K562 (cell line): ENCODE measurements around the gene MAP1LC3B2. TPM values are rescaled to one million over a fixed set of nuclear protein-coding genes. Genes with fewer than 3 reads are reported as not detected.
A peak's percentile ranks its signal among the peaks of the same experiment; 100 is the strongest.

ENCODE experiments used
- ATAC-seq: fragments of 200-7000 bp; cut with Tn5 transposase; 3 replicates; pipeline ENCODE4 v1.9.1; 2020; ENCODE audit warnings: moderate library complexity
- BruUV-seq: library from RNA; stranded (reverse); fragments of 400-500 nt; replicated peaks from 2 replicates; lab custom pipeline; 2021; lab: Mats Ljungman, UMichigan
- CTCF ChIA-PET: fragments of 300-600 bp; formaldehyde crosslinking; extraction: SDS; loops from one replicate; lab custom pipeline; 2021; ENCODE audit warnings: low intra/inter-chr PET ratio; lab: Yijun Ruan, JAX
- POLR2A ChIA-PET: fragments of 300-600, 350-650 bp; sonication (Branson Sonifier 250); formaldehyde crosslinking; extraction: SDS; loops from one replicate; lab custom pipeline; 2021; ENCODE audit warnings: antibody characterized with exemption, inconsistent platforms; lab: Yijun Ruan, JAX
- DNase-seq, 4 experiments: peaks; one replicate each; pipeline versions ENCODE4 v3.0.0 to v3.0.0-alpha.2; 2011 to 2018; ENCODE audit warnings: low spot score in 3 of 4, mixed read lengths in 3 of 4; ENCODE audit errors: extremely low read depth in 1 of 4
- FAIRE-seq: peaks from 2 replicates; lab custom pipeline; 2011; peaks lifted over from hg19 to GRCh38; lab: Jason Lieb, UNC
- H2AFZ ChIP-seq: 2 replicates; pipeline ENCODE4 v1.6.0; 2011; ENCODE audit warnings: low read depth, low read length, control low read depth, inconsistent platforms
- H3K27ac ChIP-seq: fragments of 200-600 bp; 3 replicates; pipeline ENCODE4 v1.8.0; 2011; ENCODE audit warnings: low read depth, mild to moderate bottlenecking, control low read depth, inconsistent platforms, low read length, moderate library complexity, mixed read lengths; ENCODE audit errors: extremely low read depth
- H3K27me3 ChIP-seq, 2 experiments: fragments of 300-600 bp in 1 of 2; 2 replicates in 1 of 2; 3 replicates in 1 of 2; pipeline versions ENCODE4 v1.6.0 to v1.8.0; 2011; ENCODE audit warnings: inconsistent platforms in 2 of 2, low read length in 2 of 2, mild to moderate bottlenecking in 1 of 2, mixed read lengths in 1 of 2, moderate library complexity in 1 of 2; ENCODE audit not compliant: control insufficient read depth in 2 of 2, insufficient read depth in 2 of 2
- H3K36me3 ChIP-seq: fragments of 300-600 bp; 3 replicates; pipeline ENCODE4 v1.8.0; 2011; ENCODE audit warnings: mild to moderate bottlenecking, low read length, inconsistent platforms; ENCODE audit not compliant: control insufficient read depth, insufficient read depth
- H3K4me1 ChIP-seq, 2 experiments: fragments of 200-600 bp in 1 of 2; replicated peaks in 1 of 2; 2 replicates in 1 of 2; 3 replicates in 1 of 2; pipeline versions ENCODE4 v1.5.1 to v1.8.0; 2011; ENCODE audit warnings: inconsistent platforms in 2 of 2, low read length in 2 of 2, mild to moderate bottlenecking in 1 of 2, mixed read lengths in 1 of 2, moderate library complexity in 1 of 2; ENCODE audit not compliant: control insufficient read depth in 2 of 2, insufficient read depth in 2 of 2
- H3K4me2 ChIP-seq: 2 replicates; pipeline ENCODE4 v1.6.1; 2011; ENCODE audit warnings: low read length, control low read depth, inconsistent platforms, mixed read lengths; ENCODE audit not compliant: insufficient read depth
- H3K4me3 ChIP-seq: fragments of 200-600 bp; sonication (generic), shearing (Covaris generic); 2 replicates; pipeline ENCODE4 v1.5.1; 2016; ENCODE audit warnings: control low read depth, inconsistent platforms
- H3K79me2 ChIP-seq: fragments of 200-600 bp; 3 replicates; pipeline ENCODE4 v1.8.0; 2011; ENCODE audit warnings: low read length, inconsistent platforms; ENCODE audit not compliant: control insufficient read depth, insufficient read depth
- H3K9ac ChIP-seq, 2 experiments: 2 replicates each; pipeline versions ENCODE4 v1.6.0 to v1.6.1; 2011; ENCODE audit warnings: low read depth in 2 of 2, low read length in 2 of 2, control low read depth in 1 of 2, inconsistent platforms in 1 of 2, mild to moderate bottlenecking in 1 of 2, mixed read lengths in 1 of 2; ENCODE audit not compliant: insufficient read depth in 1 of 2
- H3K9me1 ChIP-seq: one replicate; pipeline ENCODE4 v1.6.0; 2011; ENCODE audit warnings: inconsistent platforms, mild to moderate bottlenecking, low read length, moderate library complexity; ENCODE audit not compliant: control insufficient read depth, insufficient read depth
- H3K9me3 ChIP-seq: replicated peaks from 2 replicates; pipeline ENCODE4 v1.5.1; 2011; ENCODE audit warnings: low read depth, low read length, inconsistent platforms; ENCODE audit not compliant: control insufficient read depth, insufficient read depth
- H4K20me1 ChIP-seq: replicated peaks from 2 replicates; pipeline ENCODE4 v1.6.1; 2011; ENCODE audit warnings: low read length, inconsistent platforms, mixed read lengths; ENCODE audit not compliant: control insufficient read depth, insufficient read depth
- RBM25 ChIP-seq: fragments of 200-400 bp; formaldehyde crosslinking; IDR thresholded peaks from 2 replicates; pipeline ENCODE4 v1.6.1; 2018; ENCODE audit warnings: low read length, low read depth, moderate library complexity; ENCODE audit not compliant: severe bottlenecking
- SPI1 ChIP-seq: IDR thresholded peaks from 2 replicates; pipeline ENCODE4 v1.6.1; 2011; ENCODE audit warnings: low read depth, low read length, control low read depth, borderline replicate concordance
- WGBS: fragments of 100-300 bp; shearing (Covaris generic); methylation state at CpG from one replicate; pipeline ENCODE4 v1.1.6; 2016; ENCODE audit warnings: low coverage, mixed read lengths; ENCODE audit not compliant: insufficient coverage; ENCODE audit errors: missing lambda C conversion rate; 5-methylcytosine and 5-hydroxymethylcytosine counted together
- in situ Hi-C: fragments of 300-500 bp; cut with MboI; formaldehyde crosslinking; loops from 4 replicates; pipeline ENCODE4 v1.15.0; 2018; ENCODE audit warnings: inconsistent platforms, mixed read lengths
- intact Hi-C: fragments of 100-400 bp; cut with micrococcal nuclease; formaldehyde crosslinking; loops from 2 replicates; pipeline ENCODE4 v1.14.2; 2022
- polyA plus RNA-seq, 8 experiments: library from polyadenylated mRNA; depleted of rRNA in 4 of 8; stranded (reverse) in 5 of 8; unstranded in 3 of 8; fragments of >200 nt; fragmentation: Nextera tagmentation in 2 of 8; fragmentation: Illumina TruSeq in 1 of 8; extraction: Ambion mirVana in 2 of 8; extraction: Trizol in 1 of 8; gene quantifications; 2 replicates each; pipeline versions ENCODE4 v1.2.1 to v1.2.3, GENCODE V29; 2011 to 2014; ENCODE audit warnings: inconsistent platforms in 1 of 8, missing spikeins in 1 of 8
- total RNA-seq, 7 experiments: library from RNA; depleted of rRNA in 6 of 7; stranded (reverse); fragments of >200 nt in 6 of 7; fragmentation: Illumina TruSeq in 2 of 7; extraction: Trizol in 2 of 7; gene quantifications; 2 replicates each; pipeline versions ENCODE4 v1.2.1 to v1.2.3, GENCODE V29; 2011 to 2021; ENCODE audit warnings: low replicate concordance in 1 of 7
- TF ChIP-seq, protein P1 (sequence below): conservative IDR thresholded peaks from 2 replicates; pipeline ENCODE4 v1.6.1; 2011; ENCODE audit warnings: low read depth, mild to moderate bottlenecking, low read length; ENCODE audit not compliant: control insufficient read depth

MAP1LC3B2 gene
- total and polyA plus RNA-seq, 9 of the 15 experiments (the other 6 are each of a cell fraction or from before 2014, with no cell fraction given): 0.53 to 2.8 (median 0.76) TPM; not detected in 2

DNA sequence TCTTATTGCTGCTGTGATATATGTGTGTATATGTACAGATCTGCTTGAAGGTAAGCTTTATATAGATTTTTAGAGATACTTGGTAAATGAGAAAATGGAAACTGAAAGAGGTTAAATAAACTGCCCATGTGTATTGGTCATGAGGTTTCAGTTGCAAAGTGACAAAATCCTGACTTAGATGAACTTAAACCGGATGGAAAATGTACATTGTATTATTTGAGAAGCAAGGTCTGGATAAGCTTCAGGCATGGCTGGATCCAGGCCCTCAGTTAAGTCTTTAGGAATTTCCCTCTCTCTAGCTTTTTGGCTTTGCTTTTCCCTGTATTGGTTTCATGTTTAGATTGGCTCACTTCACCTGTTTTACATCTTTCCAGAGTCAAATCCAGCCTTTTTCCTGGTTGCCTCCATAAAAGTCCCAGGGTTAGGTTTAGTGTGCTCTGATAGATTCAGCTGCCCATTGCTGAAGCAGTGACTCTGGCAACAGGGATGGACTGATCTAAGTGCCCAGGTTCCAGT is 21.0 kb upstream of the MAP1LC3B2 start:
- Histone ChIP-seq H2AFZ (no peak overlapping the region), H3K4me2 (no peak overlapping the region), H3K9ac (no peak overlapping the region)
- POLR2A ChIA-PET: interaction anchor here (2.5 kb wide), 1 partner anchor 21 kb away, joined by 12 read pairs; the partner anchor contains the start of gene MAP1LC3B2
- DNase-seq (no peak), FAIRE-seq (no peak)
- TF ChIP-seq SPI1: no peak
- TF ChIP-seq, protein P1, sequence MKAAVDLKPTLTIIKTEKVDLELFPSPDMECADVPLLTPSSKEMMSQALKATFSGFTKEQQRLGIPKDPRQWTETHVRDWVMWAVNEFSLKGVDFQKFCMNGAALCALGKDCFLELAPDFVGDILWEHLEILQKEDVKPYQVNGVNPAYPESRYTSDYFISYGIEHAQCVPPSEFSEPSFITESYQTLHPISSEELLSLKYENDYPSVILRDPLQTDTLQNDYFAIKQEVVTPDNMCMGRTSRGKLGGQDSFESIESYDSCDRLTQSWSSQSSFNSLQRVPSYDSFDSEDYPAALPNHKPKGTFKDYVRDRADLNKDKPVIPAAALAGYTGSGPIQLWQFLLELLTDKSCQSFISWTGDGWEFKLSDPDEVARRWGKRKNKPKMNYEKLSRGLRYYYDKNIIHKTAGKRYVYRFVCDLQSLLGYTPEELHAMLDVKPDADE: no peak
- peak; percentile 14 for TF ChIP-seq RBM25
- TF ChIP-seq, all 486 proteins: peak for 1
- ATAC-seq: no peak
- no peaks in the 10 kb centered on the region; the same call in 2 of the 3 replicates for H3K79me2 ChIP-seq
- BruUV-seq: no TSS peak
- H3K9me3 ChIP-seq: no peaks in the 10 kb centered on the region
- H3K27me3 ChIP-seq: no peaks in the 10 kb centered on the region
- H3K4me3 ChIP-seq: no peak overlapping the region
- in situ Hi-C loops: no loop called here
- H3K27ac ChIP-seq: no peak overlapping the region
- intact Hi-C loops: no loop called here
- no peaks in the 10 kb centered on the region for H3K9me1 ChIP-seq
- CTCF ChIA-PET: no interaction called here
- WGBS: 45% methylated on average over 1 of the region's 1 CpG
- no peaks in the 10 kb centered on the region for H4K20me1 ChIP-seq
- no peaks in the 10 kb centered on the region for H3K36me3 ChIP-seq
- H3K4me1 ChIP-seq: peaks cover 20 to 27% of the 10 kb centered on the region in 2 experiments
